Stimulated activated CD4-positive, alpha-beta T cell treated with anti-CD3 and anti-CD28 coated beads, Interleukin-4, amount 100 ng/mL, for 4 hours (primary cell): ENCODE data around the gene MYH11.
"Not testable (repeated sequence)": the region's sequence is repeated elsewhere in the genome, so short reads cannot be mapped to it uniquely, and the experiment has no call there.

Experiments used
- DNase-seq, 2 experiments: peaks; one replicate each; pipeline ENCODE4 v3.0.0-alpha.2; 2020

MYH11 gene

DNA sequence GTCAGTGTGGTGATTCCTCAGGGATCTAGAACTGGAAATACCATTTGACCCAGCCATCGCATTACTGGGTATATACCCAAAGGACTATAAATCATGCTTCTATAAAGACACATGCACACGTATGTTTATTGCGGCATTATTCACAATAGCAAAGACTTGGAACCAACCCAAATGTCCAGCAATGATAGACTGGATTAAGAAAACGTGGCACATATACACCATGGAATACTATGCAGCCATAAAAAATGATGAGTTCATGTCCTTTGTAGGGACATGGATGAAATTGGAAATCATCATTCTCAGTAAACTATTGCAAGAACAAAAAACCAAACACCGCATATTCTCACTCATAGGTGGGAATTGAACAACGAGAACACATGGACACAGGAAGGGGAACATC is 201.3 kb downstream of the MYH11 start:
- DNase-seq, result not testable (repeated sequence)

GRCh38 chr16:15654591-15654990 is 202.2 kb downstream of the MYH11 start:
- DNase-seq, result no peak

GRCh38 chr16:15653227-15653626 is 203.6 kb downstream of the MYH11 start:
- DNase-seq, result no peak
